Pancreas (tissue), 10 donors: ENCODE measurements around the gene KHDC3L. TPM values are rescaled to one million over a fixed set of nuclear protein-coding genes. Genes with fewer than 3 reads are reported as not detected.

Source experiments
- ATAC-seq, 4 donors: fragments of 200-7000 bp; cut with Tn5 transposase; one replicate each; pipeline versions ENCODE4 v1.8.0 to v1.9.1; 2020; ENCODE audit warnings: mild to moderate bottlenecking in 4 of 4, moderate library complexity in 4 of 4
- DNase-seq, 6 donors: peaks; one replicate each; pipeline ENCODE4 v3.0.0-alpha.2; 2020
- FAIRE-seq: peaks from 2 replicates; lab custom pipeline; 2012; peaks lifted over from hg19 to GRCh38; lab: Jason Lieb, UNC
- H3K27ac ChIP-seq, 4 donors: fragments of 200-600 bp; sonication (generic); 1 replicate in 3 of 4; 2 replicates in 1 of 4; pipeline versions ENCODE4 v1.5.0 to v1.8.0; 2020
- H3K27me3 ChIP-seq, 4 donors: fragments of 200-600 bp; one replicate each; pipeline ENCODE4 v1.8.0; 2021
- H3K36me3 ChIP-seq, 3 donors: fragments of 200-600 bp; sonication (generic) in 1 of 3; one replicate each; pipeline versions ENCODE4 v1.5.0 to v1.8.0; 2020 to 2021
- H3K4me1 ChIP-seq, 3 donors: fragments of 200-600 bp; one replicate each; pipeline ENCODE4 v1.8.0; 2021
- H3K4me3 ChIP-seq, 4 donors: fragments of 200-600 bp; sonication (generic) in 2 of 4; one replicate each; pipeline versions ENCODE4 v1.5.0 to v1.8.0; 2020 to 2021
- H3K9me3 ChIP-seq, 4 donors: fragments of 200-600 bp; one replicate each; pipeline ENCODE4 v1.8.0; 2021
- CTCF ChIP-seq, 4 donors: fragments of 200-600 bp; sonication (generic) in 3 of 4; IDR thresholded peaks; one replicate each; pipeline versions ENCODE4 v1.5.0 to v1.8.0; 2021; ENCODE audit warnings: antibody characterized with exemption in 4 of 4
- WGBS, 2 donors: extraction: QIAGEN DNeasy Blood & Tissue Kit; methylation state at CpG; one replicate each; pipeline ENCODE4 v1.1.7; 2013; 5-methylcytosine and 5-hydroxymethylcytosine counted together
- intact Hi-C, 3 donors: fragments of 100-400 bp; cut with DNase I; formaldehyde crosslinking; loops; one replicate each; pipeline versions ENCODE4 v1.11.1 to v1.14.2; 2022
- polyA plus RNA-seq, 2 donors: library from polyadenylated mRNA; stranded (reverse); fragments of 200-250 nt; gene quantifications; one replicate each; pipeline ENCODE4 v1.2.3, GENCODE V29; 2013
- total RNA-seq, 6 donors: library from RNA; stranded (reverse); fragmentation: NEBNext Ultra II Directional in 4 of 6; extraction: Animal tissue kit (Norgen Biotek cat#: 25700) in 4 of 6; gene quantifications; one replicate each; pipeline versions ENCODE4 v1.2.1 to v1.2.4, GENCODE V29; 2021 to 2023
- donor health status: healthy with polysubstance abuse.
- donor health status: DM: no; HTN: no; CAD: no; lungs with moderate emphysema.
- donor health status: DM: no; HTN: no; CAD: no.
- donor health status: control.
- donor health status: control.
- donor health status: Bipolar disorder and iron deficiency.
- donor health status: DM: yes; HTN: yes; CAD: no.
- donor health status: DM: no; HTN: no; CAD: no.
- donor health status: DM: no; HTN: no; CAD: no.
- donor health status: DM: yes; HTN: yes; CAD: no.

Gene KHDC3L
- total and polyA plus RNA-seq, 8 donors = not detected

- H3K4me1 ChIP-seq = no peaks in the 10 kb centered on the region
- no peaks in the 10 kb centered on the region for H3K36me3 ChIP-seq
- H3K27me3 ChIP-seq = no peaks in the 10 kb centered on the region
- TF ChIP-seq CTCF (IDR thresholded peaks at IDR 0.05) = no peak
- no peak for ATAC-seq
- intact Hi-C loops = no loop called here
- FAIRE-seq = no peak
- 83 to 95% methylated on average over 3 of the region's 3 CpGs for WGBS, 2 donors
- H3K4me3 ChIP-seq = no peak overlapping the region
- no peak for DNase-seq
- no peak overlapping the region for H3K27ac ChIP-seq
- no peaks in the 10 kb centered on the region for H3K9me3 ChIP-seq
Measured at GRCh38 chr6:73393278-73393677, 30.8 kb downstream of the KHDC3L start.

DNA sequence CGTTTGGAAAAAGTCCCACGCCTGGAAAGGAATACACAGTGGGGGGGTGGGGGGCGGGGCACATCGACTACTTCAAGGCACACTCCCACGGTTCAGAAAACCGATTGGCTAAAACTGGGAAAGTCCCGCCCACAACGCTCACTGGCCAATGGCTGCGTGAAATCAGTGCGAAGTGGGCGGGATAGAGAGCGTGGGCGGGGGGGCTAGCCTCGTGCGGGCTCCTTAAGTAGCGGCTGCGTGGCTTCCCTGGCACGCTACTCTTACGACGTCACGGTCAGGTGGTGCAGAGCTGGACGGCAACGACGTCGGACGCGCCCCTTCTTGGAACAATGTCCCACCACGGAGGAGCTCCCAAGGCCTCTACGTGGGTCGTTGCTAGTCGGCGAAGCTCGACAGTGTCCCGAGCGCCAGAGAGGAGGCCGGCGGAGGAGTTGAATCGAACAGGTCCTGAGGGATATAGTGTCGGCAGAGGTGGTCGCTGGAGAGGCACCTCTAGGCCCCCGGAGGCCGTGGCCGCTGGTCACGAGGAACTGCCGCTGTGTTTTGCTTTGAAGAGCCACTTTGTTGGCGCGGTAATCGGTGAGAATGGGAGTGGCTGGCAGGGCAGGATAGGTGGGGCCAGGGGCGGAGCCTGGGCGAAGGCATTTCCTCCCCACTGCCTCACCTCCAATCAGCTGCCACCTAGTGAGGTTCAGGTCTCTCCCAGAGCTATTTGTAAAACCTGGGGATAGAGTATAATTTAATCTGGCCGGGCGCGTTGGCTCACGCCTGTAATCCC, 32.3 kb downstream of the KHDC3L start, which contains the start of gene DDX43:
Gene DDX43 (plus strand): TSS at position 252 of the 778 bp plus-strand sequence. CDS start 78 bp downstream, at position 330.
- TF ChIP-seq CTCF (IDR thresholded peaks at IDR 0.05) = no peak
- DNase-seq (peak in 5 of 6 donors; percentile 62 to 77 (median 72)), FAIRE-seq (no peak), ATAC-seq (peak in 3 of 4 donors; percentile 79 to 87 (median 79))
- peak within 1 kb of the TSS in 1 of 4 donors; percentile 3 for H3K4me3 ChIP-seq
- H3K27me3 ChIP-seq = no peaks in the 10 kb centered on the region
- WGBS, 2 donors = 53 to 66% methylated on average over 54 of the region's 54 CpGs
- H3K36me3 ChIP-seq = no peaks in the 10 kb centered on the region
- intact Hi-C loops = no loop called here
- no peaks in the 10 kb centered on the region for H3K4me1 ChIP-seq
- peak within 1 kb of the TSS in 1 of 4 donors; percentile 71 for H3K27ac ChIP-seq
- no peaks in the 10 kb centered on the region for H3K9me3 ChIP-seq

DNA sequence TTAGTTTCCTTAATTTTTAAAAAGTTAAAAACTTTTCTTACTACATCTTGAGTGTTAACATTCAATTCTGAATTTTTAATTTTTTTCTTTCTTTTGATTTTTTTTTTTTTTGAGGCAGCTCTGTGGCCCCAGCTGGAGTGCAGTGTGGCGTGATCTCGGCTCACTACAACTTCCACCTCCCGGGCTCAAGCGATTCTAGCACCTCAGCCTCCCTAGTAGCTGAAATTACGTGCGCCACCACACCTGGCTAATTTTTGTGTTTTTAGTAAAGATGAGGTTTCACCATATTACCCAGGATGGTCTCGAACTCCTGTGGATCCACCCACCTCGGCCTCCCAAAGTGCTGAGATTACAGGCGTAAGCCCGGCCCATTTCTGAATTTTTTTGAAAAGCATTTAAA, 33.4 kb downstream of the KHDC3L start:
- Histone ChIP-seq H3K27me3 (no peaks in the 10 kb centered on the region), H3K27ac (no peak overlapping the region), H3K4me3 (no peak overlapping the region), H3K36me3 (no peaks in the 10 kb centered on the region), H3K4me1 (no peaks in the 10 kb centered on the region), H3K9me3 (no peaks in the 10 kb centered on the region)
- no peak for FAIRE-seq
- DNase-seq = no peak
- 93 to 94% methylated on average over 10 of the region's 10 CpGs for WGBS, 2 donors
- no peak for TF ChIP-seq CTCF (IDR thresholded peaks at IDR 0.05)
- intact Hi-C loops = no loop called here
- ATAC-seq = no peak

DNA sequence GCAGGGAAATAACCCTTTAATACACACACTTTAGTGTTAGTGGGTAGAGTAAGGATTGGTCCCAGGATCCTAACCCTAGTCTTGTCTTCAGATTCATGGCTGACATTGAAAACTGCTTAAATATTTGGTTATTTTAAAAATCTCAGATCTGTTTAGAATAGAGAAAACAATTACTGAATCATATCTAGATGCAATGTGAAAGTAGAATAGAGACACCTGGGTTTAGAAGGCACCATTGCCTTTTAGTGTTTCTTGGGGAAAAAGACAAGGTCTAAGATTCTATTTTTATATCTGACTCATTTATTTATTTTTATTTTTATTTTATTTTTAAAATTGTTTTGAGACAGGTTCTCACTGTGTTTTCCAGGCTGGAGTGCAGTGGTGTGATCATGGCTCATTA, 38.2 kb downstream of the KHDC3L start:
- Histone ChIP-seq H3K9me3 (no peaks in the 10 kb centered on the region), H3K27me3 (no peaks in the 10 kb centered on the region), H3K4me1 (no peaks in the 10 kb centered on the region), H3K27ac (no peak overlapping the region), H3K36me3 (no peaks in the 10 kb centered on the region), H3K4me3 (no peak overlapping the region)
- FAIRE-seq (no peak), ATAC-seq (no peak), DNase-seq (no peak)
- TF ChIP-seq CTCF (IDR thresholded peaks at IDR 0.05) = no peak
- intact Hi-C loops = no loop called here

GRCh38 chr6:73409395-73409794, 46.9 kb downstream of the KHDC3L start:
- intact Hi-C loops = no loop called here
- no peaks in the 10 kb centered on the region for H3K9me3 ChIP-seq
- H3K27ac ChIP-seq = no peak overlapping the region
- H3K36me3 ChIP-seq = no peaks in the 10 kb centered on the region
- 72 to 75% methylated on average over 1 of the region's 1 CpG for WGBS, 2 donors
- peak in 2 of 4 donors; percentile 37 to 64 for ATAC-seq
- no peaks in the 10 kb centered on the region for H3K4me1 ChIP-seq
- no peak for TF ChIP-seq CTCF (IDR thresholded peaks at IDR 0.05)
- H3K27me3 ChIP-seq = no peaks in the 10 kb centered on the region
- FAIRE-seq = no peak
- DNase-seq = no peak
- H3K4me3 ChIP-seq = no peak overlapping the region
